ENCODE results near the gene SURF6.

Gene SURF6

DNA sequence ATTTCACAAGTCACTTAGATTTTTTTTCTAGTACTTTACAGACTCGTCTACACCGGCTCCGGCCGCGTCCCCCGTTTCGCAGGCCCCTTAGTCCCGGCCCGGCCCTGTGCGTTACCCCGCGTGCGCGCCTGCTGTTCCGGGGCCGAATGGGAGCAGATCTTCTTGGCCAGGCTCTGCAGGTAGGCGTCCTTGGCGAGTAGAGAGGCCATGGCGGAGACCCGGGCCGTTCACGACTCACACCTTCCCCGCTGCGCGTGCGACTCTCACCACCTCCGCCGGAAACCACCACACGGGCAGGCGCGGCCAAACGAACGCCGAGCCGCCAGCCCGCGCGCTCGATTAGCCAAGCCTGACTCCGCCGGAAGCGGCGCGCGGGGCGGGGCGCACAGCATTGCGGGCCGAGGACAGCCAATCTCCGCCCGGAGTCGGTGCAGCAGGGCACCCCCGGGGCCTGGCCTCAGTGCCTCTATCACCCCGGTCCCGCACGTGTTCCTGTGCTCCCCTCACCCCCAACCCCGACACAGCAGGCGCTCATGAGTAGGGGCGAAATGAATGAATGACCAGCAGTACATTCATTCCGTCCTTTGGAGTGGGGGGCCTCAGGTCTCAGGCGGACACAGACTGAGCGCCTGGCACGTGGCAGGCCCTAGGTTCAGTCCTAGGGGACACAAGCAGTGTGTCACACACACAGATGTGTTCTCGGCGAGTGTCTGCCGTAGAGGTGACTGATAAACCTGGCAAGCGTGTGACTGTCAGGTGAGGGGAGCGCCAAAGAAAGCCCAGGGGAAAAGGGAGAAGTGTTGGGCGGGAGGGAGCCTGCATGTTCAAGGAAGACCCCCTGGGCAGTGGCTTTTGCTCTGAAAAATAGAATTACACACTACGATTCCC is at the start of gene SURF6:
Gene SURF6, minus strand, starts transcription at position 265 of the 888 bp plus-strand sequence. Its CDS starts 56 bp downstream, at position 209.
- peak; percentile 67 for DNase-seq (ENCODE audit: low read depth)
- TF ChIP-seq CTCF (IDR thresholded peaks at IDR 0.05; ENCODE audit: low read depth, low read length, missing control alignments) = no peak
- H3K4me3 ChIP-seq (ENCODE audit: low read depth, low read length) = peak within 1 kb of the TSS; percentile 92

- DNase-seq (ENCODE audit: low read depth) = no peak
- H3K4me3 ChIP-seq (ENCODE audit: low read depth, low read length) = no peak overlapping the region
Measured at GRCh38 chr9:133385452-133385851, 49.5 kb upstream of the SURF6 start.

DNA sequence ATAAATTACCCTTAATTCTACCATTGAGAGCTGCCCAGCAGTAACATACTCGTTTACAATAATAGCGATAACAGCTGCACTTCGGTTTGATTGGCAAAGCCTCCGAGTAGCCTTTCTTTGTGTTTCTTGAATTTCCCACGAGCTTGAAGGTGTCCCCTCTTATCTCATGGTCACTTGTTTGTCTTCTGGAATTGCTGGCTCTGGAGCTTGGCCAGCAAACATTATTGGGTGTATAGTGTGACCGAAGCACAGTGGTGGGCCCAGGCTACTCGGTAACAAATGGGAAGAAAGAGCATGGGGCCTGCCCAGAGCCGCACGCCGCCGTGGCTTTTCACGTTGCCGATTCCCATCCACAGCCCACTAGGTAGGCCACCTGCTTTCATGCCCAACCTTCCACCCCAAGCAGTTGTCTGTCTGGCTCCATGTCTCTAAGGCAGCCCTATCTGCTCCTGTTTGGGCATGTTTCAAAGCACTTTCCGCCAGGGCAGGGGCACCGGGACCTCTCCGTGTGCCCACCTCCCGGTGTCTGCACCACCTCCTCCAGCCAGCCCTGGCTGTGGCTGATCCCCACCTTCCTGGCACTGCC is 48.8 kb upstream of the SURF6 start:
- no peak for DNase-seq (ENCODE audit: low read depth)
- no peak overlapping the region for H3K4me3 ChIP-seq (ENCODE audit: low read depth, low read length)
- no peak for TF ChIP-seq CTCF (IDR thresholded peaks at IDR 0.05; ENCODE audit: low read depth, low read length, missing control alignments)

More at GRCh38 chr9:133385452-133385851, 49.5 kb upstream of the SURF6 start:
- no peak for TF ChIP-seq CTCF (IDR thresholded peaks at IDR 0.05; ENCODE audit: low read depth, low read length, missing control alignments)

DNA sequence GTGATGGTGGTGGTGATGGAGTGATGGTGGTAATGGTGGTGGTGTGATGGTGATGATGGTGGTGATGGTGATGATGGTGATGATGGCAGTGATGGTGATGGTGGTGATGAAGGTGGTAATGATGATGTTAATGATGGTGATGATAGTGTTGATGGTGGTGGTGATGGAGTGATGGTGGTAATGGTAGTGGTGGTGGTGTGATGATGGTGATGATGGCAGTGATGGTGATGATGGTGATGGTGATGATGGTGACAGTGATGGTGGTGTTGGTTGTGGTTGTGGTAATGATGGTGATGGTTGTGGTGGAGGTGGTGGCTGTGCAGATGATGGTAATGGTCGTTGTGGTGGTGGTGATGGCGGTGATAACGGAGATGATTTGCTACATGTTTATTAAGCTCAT is 47.5 kb upstream of the SURF6 start:
- no peak for DNase-seq (ENCODE audit: low read depth)
- no peak for TF ChIP-seq CTCF (IDR thresholded peaks at IDR 0.05; ENCODE audit: low read depth, low read length, missing control alignments)
- H3K4me3 ChIP-seq (ENCODE audit: low read depth, low read length) = no peak overlapping the region

GRCh38 chr9:133382507-133383141 is 46.6 kb upstream of the SURF6 start:
- no peak for TF ChIP-seq CTCF (IDR thresholded peaks at IDR 0.05; ENCODE audit: low read depth, low read length, missing control alignments)
- no peak overlapping the region for H3K4me3 ChIP-seq (ENCODE audit: low read depth, low read length)
- no peak for DNase-seq (ENCODE audit: low read depth)

DNA sequence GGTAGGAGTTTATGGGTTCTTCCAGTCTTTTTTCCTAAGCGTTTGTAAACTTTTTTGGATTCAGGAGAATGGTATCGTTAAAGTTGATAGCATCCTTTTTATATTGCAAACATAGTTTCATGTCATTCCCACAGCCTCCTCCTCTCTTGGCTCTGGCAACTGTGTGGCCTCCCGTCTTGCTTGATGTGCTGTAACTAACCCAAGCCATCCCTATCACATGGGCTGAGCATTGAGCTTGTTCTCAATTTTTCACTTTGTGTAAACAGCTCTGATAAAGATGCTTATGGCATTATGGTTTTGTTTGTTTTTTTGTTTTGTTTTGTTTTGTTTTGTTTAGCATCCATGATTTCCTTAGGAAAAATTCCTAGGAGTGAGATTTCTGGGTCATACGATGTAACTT is 44.7 kb upstream of the SURF6 start:
- no peak for DNase-seq (ENCODE audit: low read depth)
- no peak overlapping the region for H3K4me3 ChIP-seq (ENCODE audit: low read depth, low read length)
- no peak for TF ChIP-seq CTCF (IDR thresholded peaks at IDR 0.05; ENCODE audit: low read depth, low read length, missing control alignments)
